ENCODE results near the gene EPN1. TPM values are rescaled to one million over a fixed set of nuclear protein-coding genes. Genes with fewer than 3 reads are reported as not detected.

EPN1 gene
- total RNA-seq, 2 donors from 2014 or later = 33.8 to 40.5 TPM

GRCh38 chr19:55641426-55642152 lies 33.4 kb upstream of the EPN1 start:
- Mint-ChIP-seq H3K9me3 (peaks cover 0 to 2% of the 10 kb centered on the region in 2 donors), H3K4me1 (ENCODE audit: low read depth) (peaks cover 74% of the 10 kb centered on the region), H3K27me3 (ENCODE audit: low read depth) (no peaks in the 10 kb centered on the region), H3K27ac (peak overlapping the region; percentile 82), H3K36me3 (ENCODE audit: insufficient read depth in 2 of 2) (peaks cover 7 to 20% of the 10 kb centered on the region in 2 donors), H3K4me3 (peak overlapping the region; percentile 89 to 96)
- DNase-seq (peak in 1 of 2 donors; percentile 25), ATAC-seq (replicated peaks in 1 of 2) (no peak)

GRCh38 chr19:55642153-55643002 lies 32.6 kb upstream of the EPN1 start:
- peak in 1 of 2 donors; percentile 49 for DNase-seq
- Mint-ChIP-seq H3K9me3 (peaks cover 0 to 2% of the 10 kb centered on the region in 2 donors), H3K36me3 (ENCODE audit: insufficient read depth in 2 of 2) (peaks cover 7 to 22% of the 10 kb centered on the region in 2 donors), H3K27ac (peak overlapping the region; percentile 90), H3K27me3 (ENCODE audit: low read depth) (no peaks in the 10 kb centered on the region), H3K4me3 (peak overlapping the region; percentile 89 to 96), H3K4me1 (ENCODE audit: low read depth) (peaks cover 74% of the 10 kb centered on the region)
- peak in 1 of 2 donors; percentile 10 for ATAC-seq (replicated peaks in 1 of 2)

GRCh38 chr19:55643003-55643886 lies 31.8 kb upstream of the EPN1 start, which contains the start of gene ZNF581:
Gene ZNF581, plus strand, starts transcription at chr19:55643649. Its CDS starts 923 bp downstream, at chr19:55644572.
- Mint-ChIP-seq H3K4me1 (ENCODE audit: low read depth) (peaks cover 71% of the 10 kb centered on the region), H3K27me3 (ENCODE audit: low read depth) (no peaks in the 10 kb centered on the region), H3K27ac (peak within 1 kb of the TSS; percentile 90), H3K4me3 (peak within 1 kb of the TSS; percentile 89 to 96), H3K36me3 (ENCODE audit: insufficient read depth in 2 of 2) (peaks cover 7 to 19% of the 10 kb centered on the region in 2 donors), H3K9me3 (peaks cover 0 to 2% of the 10 kb centered on the region in 2 donors)
- DNase-seq (peak; percentile 84 to 85), ATAC-seq (replicated peaks in 1 of 2) (peak; percentile 56 to 64)

- H3K36me3 Mint-ChIP-seq (ENCODE audit: insufficient read depth in 2 of 2) = peaks cover 7 to 19% of the 10 kb centered on the region in 2 donors
- H3K9me3 Mint-ChIP-seq = peaks cover 0 to 2% of the 10 kb centered on the region in 2 donors
- H3K4me3 Mint-ChIP-seq = peak overlapping the region; percentile 89 to 96
- ATAC-seq (replicated peaks in 1 of 2) (no peak), DNase-seq (no peak)
- H3K4me1 Mint-ChIP-seq (ENCODE audit: low read depth) = peaks cover 69% of the 10 kb centered on the region
- H3K27me3 Mint-ChIP-seq (ENCODE audit: low read depth) = no peaks in the 10 kb centered on the region
- peak overlapping the region; percentile 88 for H3K27ac Mint-ChIP-seq
Measured at GRCh38 chr19:55643887-55644176, 31.2 kb upstream of the EPN1 start.

GRCh38 chr19:55644191-55644833 lies 30.7 kb upstream of the EPN1 start:
- peak overlapping the region; percentile 89 to 96 for H3K4me3 Mint-ChIP-seq
- H3K36me3 Mint-ChIP-seq (ENCODE audit: insufficient read depth in 2 of 2) = peaks cover 5 to 16% of the 10 kb centered on the region in 2 donors
- H3K27me3 Mint-ChIP-seq (ENCODE audit: low read depth) = no peaks in the 10 kb centered on the region
- ATAC-seq (replicated peaks in 1 of 2) = no peak
- H3K4me1 Mint-ChIP-seq (ENCODE audit: low read depth) = peaks cover 69% of the 10 kb centered on the region
- peak overlapping the region; percentile 88 for H3K27ac Mint-ChIP-seq
- DNase-seq = no peak
- no peaks in the 10 kb centered on the region for H3K9me3 Mint-ChIP-seq

- Mint-ChIP-seq H3K4me1 (ENCODE audit: low read depth) (peaks cover 69% of the 10 kb centered on the region), H3K9me3 (no peaks in the 10 kb centered on the region), H3K27ac (no peak overlapping the region), H3K27me3 (ENCODE audit: low read depth) (no peaks in the 10 kb centered on the region), H3K4me3 (peak overlapping the region; percentile 89 to 96), H3K36me3 (ENCODE audit: insufficient read depth in 2 of 2) (peaks cover 5 to 20% of the 10 kb centered on the region in 2 donors)
- ATAC-seq (replicated peaks in 1 of 2) (no peak), DNase-seq (no peak)
Measured at GRCh38 chr19:55644842-55645511, 30.0 kb upstream of the EPN1 start.

- no peaks in the 10 kb centered on the region for H3K27me3 Mint-ChIP-seq (ENCODE audit: low read depth)
Measured at GRCh38 chr19:55645512-55645881, 29.5 kb upstream of the EPN1 start.

GRCh38 chr19:55646889-55647731 lies 27.9 kb upstream of the EPN1 start:
- no peaks in the 10 kb centered on the region for H3K27me3 Mint-ChIP-seq (ENCODE audit: low read depth)
- DNase-seq (no peak), ATAC-seq (replicated peaks in 1 of 2) (no peak)
- H3K4me3 Mint-ChIP-seq = peak overlapping the region; percentile 90
- no peak overlapping the region for H3K27ac Mint-ChIP-seq
- no peaks in the 10 kb centered on the region for H3K9me3 Mint-ChIP-seq
- H3K36me3 Mint-ChIP-seq (ENCODE audit: insufficient read depth in 2 of 2) = peaks cover 3 to 16% of the 10 kb centered on the region in 2 donors
- peaks cover 73% of the 10 kb centered on the region for H3K4me1 Mint-ChIP-seq (ENCODE audit: low read depth)

More at GRCh38 chr19:55645512-55645881, 29.5 kb upstream of the EPN1 start:
- H3K4me3 Mint-ChIP-seq = peak overlapping the region; percentile 89 to 96
- no peaks in the 10 kb centered on the region for H3K9me3 Mint-ChIP-seq
- ATAC-seq (replicated peaks in 1 of 2) (no peak), DNase-seq (no peak)
- peak overlapping the region; percentile 44 for H3K27ac Mint-ChIP-seq
- peaks cover 5 to 20% of the 10 kb centered on the region in 2 donors for H3K36me3 Mint-ChIP-seq (ENCODE audit: insufficient read depth in 2 of 2)
- peaks cover 69% of the 10 kb centered on the region for H3K4me1 Mint-ChIP-seq (ENCODE audit: low read depth)

- Mint-ChIP-seq H3K4me3 (peak within 1 kb of the TSS; percentile 90 to 92), H3K9me3 (no peaks in the 10 kb centered on the region), H3K27ac (peak within 1 kb of the TSS; percentile 80), H3K36me3 (ENCODE audit: insufficient read depth in 2 of 2) (peaks cover 2 to 14% of the 10 kb centered on the region in 2 donors), H3K27me3 (ENCODE audit: low read depth) (no peaks in the 10 kb centered on the region), H3K4me1 (ENCODE audit: low read depth) (peaks cover 73% of the 10 kb centered on the region)
- ATAC-seq (replicated peaks in 1 of 2) (peak; percentile 23 to 35), DNase-seq (peak; percentile 62 to 63)
Measured at GRCh38 chr19:55647732-55648584, 27.1 kb upstream of the EPN1 start, which contains the start of gene CCDC106. Gene CCDC106, plus strand, starts transcription at chr19:55648212. Its CDS starts 835 bp downstream, at chr19:55649047.

- H3K9me3 Mint-ChIP-seq = no peaks in the 10 kb centered on the region
- no peak for ATAC-seq (replicated peaks in 1 of 2)
- DNase-seq = no peak
- H3K27me3 Mint-ChIP-seq (ENCODE audit: low read depth) = no peaks in the 10 kb centered on the region
- peak overlapping the region; percentile 80 for H3K27ac Mint-ChIP-seq
- H3K36me3 Mint-ChIP-seq (ENCODE audit: insufficient read depth in 2 of 2) = peaks cover 0 to 11% of the 10 kb centered on the region in 2 donors
- peaks cover 66% of the 10 kb centered on the region for H3K4me1 Mint-ChIP-seq (ENCODE audit: low read depth)
- H3K4me3 Mint-ChIP-seq = peak overlapping the region; percentile 78 to 92
Measured at GRCh38 chr19:55648585-55649267, 26.3 kb upstream of the EPN1 start.
